GM13977 (cell line): ENCODE data around the gene TRRAP.
A peak's percentile ranks its signal among the peaks of the same experiment; 100 is the strongest.

ENCODE experiments used
- DNase-seq: peaks from one replicate; pipeline ENCODE4 v3.0.0; 2012; ENCODE audit warnings: low spot score
- CTCF ChIP-seq: IDR thresholded peaks from 2 replicates; pipeline ENCODE4 v1.5.1; 2012; ENCODE audit warnings: mild to moderate bottlenecking, control low read depth; ENCODE audit not compliant: insufficient read depth; ENCODE audit errors: extremely low read depth, missing control alignments
- in situ Hi-C: fragments of 300-500 bp; cut with MboI; formaldehyde crosslinking; loops from one replicate; pipeline ENCODE4 v1.12.0; 2022; ENCODE audit warnings: low sequenced_read_pairs, low pct_unique_long_range_greater_than_20kb, mixed read lengths, inconsistent platforms; ENCODE audit not compliant: unreplicated experiment

TRRAP gene

DNA sequence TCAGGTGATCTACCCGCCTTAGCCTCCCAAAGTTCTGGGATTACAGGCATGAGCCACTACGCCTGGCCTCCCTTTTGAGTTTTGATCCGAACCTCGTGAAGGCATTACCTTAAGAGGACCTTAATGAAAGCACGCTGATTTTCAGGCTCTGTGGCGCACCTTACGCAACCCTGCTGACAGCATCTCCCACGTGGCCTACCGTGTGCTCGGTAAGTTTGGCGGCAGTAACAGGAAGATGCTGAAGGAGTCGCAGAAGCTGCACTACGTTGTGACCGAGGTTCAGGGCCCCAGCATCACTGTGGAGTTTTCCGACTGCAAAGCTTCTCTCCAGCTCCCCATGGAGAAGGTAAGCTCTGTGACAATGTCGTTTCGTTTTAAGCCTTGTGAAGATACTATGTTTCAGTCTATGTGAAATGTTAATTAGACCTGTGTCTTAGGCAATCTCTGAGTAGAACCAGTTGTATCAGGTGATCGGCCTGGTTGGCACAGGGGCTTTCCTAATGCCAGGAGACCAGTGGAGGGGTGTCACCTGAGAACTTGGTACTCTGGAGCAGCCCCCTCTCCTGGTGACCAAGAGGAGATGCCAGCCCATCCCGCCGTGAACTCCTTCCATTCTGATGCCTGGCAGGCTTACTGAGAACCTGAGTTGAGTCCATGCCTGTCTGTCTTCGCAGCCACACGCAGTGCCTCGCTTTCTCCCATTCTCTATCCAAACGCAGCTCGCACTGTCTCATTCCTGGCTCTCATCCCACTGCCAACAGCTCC is 43.5 kb downstream of the TRRAP start:
- TF ChIP-seq CTCF: no peak
- DNase-seq: no peak

DNA sequence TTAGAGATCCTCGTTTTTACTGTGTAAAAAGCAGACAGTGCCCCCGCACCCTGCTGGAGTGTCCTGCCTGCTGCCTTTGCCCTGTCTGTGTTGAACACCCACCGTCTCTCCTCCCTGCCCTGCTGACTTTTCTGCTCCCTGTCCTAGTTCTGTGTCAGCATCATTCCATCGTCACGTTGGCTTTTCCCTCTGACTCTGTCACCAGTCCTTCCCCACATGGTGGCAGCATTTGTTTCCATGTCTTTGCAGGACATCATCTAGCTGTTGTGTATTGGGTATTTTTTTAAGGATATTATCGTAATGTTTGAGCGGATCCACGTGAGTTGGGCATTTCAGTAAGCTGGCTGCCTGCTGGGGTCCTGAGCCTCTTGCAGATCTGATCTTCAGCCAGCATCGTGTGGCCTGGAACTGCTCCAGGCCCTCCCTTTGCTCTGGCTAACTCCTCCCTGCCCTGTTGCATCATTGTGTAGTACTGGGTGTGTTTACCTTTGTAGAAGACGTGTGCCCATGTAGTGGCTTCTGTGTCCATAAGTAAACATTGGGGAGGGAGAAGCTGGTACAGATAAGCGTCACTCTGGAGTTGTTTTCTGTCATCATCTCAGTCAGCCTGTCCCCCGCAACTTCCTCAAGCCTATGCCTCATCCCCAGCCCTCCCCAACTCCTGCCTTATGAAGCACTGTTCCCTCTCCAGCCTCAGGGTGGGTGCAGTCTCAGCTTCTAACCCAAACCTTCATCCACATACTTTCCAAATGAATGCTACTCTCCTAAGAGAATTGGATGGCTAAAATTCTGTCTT is 44.3 kb downstream of the TRRAP start:
- in situ Hi-C loops: no loop called here
- no peak for TF ChIP-seq CTCF
- no peak for DNase-seq

More for the DNA sequence above, 43.5 kb downstream of the TRRAP start:
- in situ Hi-C loops: no loop called here

DNA sequence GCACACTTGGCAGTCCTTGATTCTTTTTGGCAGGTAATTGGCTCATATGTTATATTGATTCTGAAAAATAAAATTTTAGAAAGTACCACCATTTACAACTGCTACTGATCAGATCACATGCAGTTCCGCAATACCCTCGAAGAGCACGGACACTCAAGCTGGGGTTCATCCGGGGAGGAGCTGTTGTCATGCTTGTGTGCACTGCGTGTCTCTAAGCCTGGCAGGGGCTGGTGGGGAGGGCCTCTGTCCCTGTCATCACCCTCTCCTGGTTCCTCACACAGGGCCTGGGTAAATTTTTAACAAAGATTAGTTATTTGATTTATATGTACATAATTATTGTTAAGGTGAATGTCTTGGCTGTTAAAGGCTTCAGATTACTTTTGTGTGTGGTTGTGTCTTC is 45.2 kb downstream of the TRRAP start:
- DNase-seq: no peak
- TF ChIP-seq CTCF: no peak
- in situ Hi-C loops: no loop called here

DNA sequence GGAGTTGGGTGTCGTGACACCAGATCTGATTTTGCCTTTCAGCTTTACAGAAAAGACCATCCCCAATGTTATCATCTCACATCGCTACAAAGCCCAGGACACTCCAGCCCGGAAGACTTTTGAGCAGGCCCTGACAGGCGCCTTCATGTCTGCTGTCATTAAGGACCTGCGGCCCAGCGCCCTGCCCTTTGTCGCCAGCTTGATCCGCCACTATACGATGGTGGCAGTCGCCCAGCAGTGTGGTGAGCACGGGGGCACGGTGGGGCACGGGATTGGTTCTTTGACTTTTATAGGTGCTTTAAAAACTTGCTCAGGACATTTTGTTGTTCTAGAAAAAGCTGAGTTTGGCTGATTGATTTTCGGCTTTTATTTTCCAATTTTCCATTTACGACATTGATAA is 48.8 kb downstream of the TRRAP start:
- in situ Hi-C loops: no loop called here
- DNase-seq: no peak
- no peak for TF ChIP-seq CTCF

- no peak for DNase-seq
- in situ Hi-C loops: no loop called here
- no peak for TF ChIP-seq CTCF
Measured at GRCh38 chr7:98930464-98930863, 52.1 kb downstream of the TRRAP start.

DNA sequence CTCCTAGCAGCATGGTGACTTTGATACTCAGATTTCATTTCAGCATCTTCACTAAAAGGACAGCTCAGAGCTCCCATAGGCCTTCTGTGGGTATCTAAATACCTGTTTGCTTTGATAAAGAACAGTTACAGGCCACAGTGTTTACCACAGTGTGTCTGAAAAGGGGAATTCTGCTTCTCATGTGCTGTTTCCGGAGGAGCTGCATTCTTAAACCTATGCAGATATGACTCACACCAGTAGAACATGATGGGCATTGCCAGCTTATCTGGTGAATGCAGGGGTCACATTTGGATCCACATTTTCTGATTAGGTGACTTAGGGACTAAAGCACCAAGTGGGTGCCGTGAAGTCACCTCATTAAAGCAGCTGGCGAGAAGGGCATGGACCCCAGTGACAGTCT is 52.6 kb downstream of the TRRAP start:
- peak; percentile 45 for DNase-seq
- in situ Hi-C loops: no loop called here
- TF ChIP-seq CTCF: no peak
